ENCODE results near the gene HES5.
A peak's percentile ranks its signal among the peaks of the same experiment; 100 is the strongest.
"Not testable (repeated sequence)": the region's sequence is repeated elsewhere in the genome, so short reads cannot be mapped to it uniquely, and the experiment has no call there.

The HES5 gene

DNA sequence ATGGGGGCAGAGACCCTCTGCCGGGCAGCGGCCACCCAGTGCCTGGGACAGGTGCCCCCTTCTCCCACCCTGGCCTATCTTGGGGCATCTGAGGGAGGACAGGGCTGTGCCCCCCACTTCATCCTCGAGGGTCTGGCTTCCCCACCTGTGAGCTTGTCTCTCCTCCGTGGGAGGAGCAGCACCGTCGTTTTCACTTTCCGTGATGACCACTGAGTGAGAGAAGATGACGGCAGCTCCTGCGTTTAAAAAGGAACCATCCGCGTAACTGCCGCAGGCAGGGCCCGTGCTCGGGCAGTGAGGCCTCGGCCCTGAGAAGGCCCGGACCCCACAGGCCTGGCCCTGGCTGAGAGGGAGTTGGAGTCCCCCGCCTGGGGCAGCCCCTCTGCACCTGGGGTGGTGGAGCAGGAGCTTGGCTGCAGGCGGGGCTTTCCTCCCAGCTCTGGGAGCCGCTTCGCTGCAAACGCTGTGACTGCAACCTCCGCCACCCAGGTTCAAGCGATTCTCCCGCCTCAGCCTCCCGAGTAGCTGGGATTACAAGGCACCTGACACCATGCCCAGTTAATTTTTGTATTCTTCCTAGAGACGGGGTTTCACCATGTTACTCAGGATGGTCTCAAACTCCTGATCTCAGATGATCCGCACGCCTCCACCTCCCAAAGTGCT is 19.4 kb upstream of the HES5 start:
- H3K4me3 ChIP-seq (ENCODE audit: low read depth, low read length); DNase-seq (ENCODE audit: low read depth): not testable (repeated sequence)

DNA sequence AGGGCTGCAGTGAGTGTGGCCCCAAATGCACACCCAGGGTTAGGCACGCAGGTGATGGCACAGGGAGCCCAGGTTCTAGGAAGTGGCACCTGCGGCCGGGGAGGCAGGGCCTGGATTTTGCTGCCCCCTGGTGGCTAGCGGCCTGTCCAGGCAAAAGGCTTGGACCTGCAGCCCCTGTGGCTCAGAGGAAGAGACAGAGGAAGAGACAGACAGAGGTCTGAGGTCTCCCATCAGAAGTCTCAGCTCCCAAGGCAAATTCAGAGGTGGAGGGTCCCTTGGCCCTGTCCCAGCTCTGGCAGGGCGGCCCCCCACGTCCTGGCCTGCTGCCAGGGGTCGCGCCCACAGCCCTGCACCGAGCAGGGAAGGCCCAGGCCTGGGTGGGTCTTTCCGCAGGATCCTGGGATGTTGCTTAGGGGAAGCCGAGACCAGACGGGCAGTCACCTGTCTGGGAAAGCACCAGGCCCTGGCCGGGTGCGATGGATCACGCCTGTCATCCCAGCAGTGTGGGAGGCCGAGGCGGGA is 18.1 kb upstream of the HES5 start:
- H3K4me3 ChIP-seq (ENCODE audit: low read depth, low read length): no peak overlapping the region

DNA sequence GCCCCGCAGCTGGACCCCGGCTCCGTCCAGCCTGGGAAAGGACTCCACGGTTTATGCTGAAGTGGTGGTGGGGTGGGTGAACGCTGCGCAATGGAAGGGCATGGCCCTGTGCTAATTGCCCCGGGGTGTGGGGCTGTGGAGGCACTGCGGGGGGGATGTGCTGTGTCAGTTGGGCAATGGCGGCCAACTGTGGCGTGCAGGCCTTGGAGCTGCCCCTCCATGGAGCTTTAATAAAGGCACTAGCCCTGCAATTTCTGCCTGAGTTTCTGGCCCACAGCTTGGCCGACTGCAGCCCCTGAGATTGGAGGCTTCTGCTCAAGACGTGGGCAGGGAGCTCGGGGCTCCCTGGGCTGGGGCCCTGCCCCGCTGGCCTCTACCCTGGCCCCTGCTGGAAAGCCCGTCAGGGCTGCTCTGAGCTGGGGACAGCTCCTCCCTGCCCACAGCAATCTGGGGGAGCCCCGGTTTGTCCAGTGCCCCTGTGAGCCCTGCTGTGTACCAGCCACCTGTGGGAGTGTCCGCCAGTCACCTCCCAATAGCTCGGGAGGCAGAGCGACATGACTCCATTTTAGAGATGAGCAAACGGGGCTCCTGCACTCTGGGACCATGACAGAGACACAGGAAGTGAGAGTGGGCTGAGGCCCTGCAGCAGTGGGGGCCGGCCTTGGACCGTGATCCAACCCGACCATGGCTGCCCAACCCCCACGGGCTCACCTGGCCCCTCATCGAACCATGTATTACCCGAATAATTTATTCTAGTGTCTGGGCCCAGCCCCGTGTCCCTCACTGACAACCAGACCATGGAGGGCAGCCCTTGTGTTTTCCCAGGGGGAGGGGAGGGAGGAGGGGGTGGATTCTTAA is 17.4 kb upstream of the HES5 start:
- peak overlapping the region; percentile 45 for H3K4me3 ChIP-seq (ENCODE audit: low read depth, low read length)
- DNase-seq (ENCODE audit: low read depth): no peak

More for the DNA sequence above, 18.1 kb upstream of the HES5 start:
- DNase-seq (ENCODE audit: low read depth): no peak

DNA sequence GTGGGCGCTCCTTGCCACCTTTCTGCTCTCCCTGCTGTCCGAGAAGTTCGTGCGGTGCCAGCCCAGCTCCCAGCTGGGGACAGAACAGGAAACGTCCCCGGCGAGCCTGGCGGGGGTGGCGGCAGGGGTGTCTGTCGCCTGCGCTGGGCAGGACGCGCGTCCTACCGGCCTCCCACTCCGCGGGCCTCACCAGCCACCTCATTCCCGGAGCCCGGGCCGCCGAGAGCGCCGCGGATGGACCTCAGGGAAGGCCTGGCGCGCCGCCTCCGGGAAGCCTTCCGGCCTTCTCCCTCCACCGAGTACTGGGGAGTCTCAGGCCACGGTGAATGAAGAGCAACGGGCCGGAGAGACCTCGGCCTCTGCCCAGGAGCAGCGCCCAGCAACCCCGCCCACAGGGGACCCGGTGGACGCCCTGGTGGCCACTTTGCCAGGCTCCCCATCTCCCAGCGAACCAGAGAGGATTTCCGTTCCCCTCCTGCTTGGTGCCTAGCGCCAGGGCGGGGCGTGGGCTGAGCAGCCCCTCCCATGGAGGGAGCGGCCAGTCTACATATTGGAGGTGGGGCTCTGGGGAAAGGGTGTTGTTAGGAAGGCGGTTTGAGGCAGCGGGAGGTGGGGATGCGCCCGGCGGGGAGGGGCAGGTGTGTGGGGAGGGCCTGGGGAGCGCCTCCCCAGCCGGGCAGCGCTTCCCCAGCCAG is 16.6 kb upstream of the HES5 start:
- no peak for DNase-seq (ENCODE audit: low read depth)
- peak overlapping the region; percentile 45 for H3K4me3 ChIP-seq (ENCODE audit: low read depth, low read length)

DNA sequence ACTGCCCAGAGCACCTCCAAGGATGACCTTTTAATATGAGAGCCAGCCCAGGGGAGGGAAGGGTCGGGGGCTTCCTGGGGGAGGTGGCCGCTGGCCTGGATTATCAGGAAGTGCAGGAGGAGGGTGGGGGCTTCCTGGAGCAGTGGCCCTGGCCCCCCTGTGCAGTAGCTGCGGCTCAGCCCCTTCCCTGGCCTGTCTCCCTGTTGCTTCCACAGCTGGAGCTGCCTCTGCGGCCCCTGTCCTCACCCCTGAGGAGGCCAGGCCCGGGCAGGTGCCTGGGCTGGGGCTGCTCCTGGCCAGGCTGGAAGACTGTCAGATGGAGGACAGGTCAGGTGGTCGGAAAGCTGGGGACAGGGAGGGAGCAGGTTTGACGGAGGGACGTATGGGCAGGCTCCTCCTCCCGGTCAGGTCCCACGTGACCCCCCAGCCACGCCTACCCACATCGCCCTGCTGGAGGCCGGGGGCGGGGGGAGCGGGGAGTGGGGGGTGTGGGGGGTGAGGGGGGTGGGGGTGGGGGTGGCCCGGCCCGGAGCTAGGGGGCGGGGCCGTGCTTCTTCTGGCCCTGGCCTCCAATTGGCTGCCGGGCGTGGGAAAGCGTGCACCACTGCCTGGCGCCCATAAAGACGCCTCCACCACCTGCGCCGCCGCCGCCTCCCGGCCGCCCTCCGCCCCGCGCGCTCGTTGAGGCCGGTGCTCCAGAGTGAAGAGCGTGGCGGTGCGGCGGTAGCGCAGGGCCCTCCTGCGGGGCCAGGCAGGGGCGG is 15.9 kb upstream of the HES5 start:
- no peak for DNase-seq (ENCODE audit: low read depth)
- H3K4me3 ChIP-seq (ENCODE audit: low read depth, low read length): peak overlapping the region; percentile 45

DNA sequence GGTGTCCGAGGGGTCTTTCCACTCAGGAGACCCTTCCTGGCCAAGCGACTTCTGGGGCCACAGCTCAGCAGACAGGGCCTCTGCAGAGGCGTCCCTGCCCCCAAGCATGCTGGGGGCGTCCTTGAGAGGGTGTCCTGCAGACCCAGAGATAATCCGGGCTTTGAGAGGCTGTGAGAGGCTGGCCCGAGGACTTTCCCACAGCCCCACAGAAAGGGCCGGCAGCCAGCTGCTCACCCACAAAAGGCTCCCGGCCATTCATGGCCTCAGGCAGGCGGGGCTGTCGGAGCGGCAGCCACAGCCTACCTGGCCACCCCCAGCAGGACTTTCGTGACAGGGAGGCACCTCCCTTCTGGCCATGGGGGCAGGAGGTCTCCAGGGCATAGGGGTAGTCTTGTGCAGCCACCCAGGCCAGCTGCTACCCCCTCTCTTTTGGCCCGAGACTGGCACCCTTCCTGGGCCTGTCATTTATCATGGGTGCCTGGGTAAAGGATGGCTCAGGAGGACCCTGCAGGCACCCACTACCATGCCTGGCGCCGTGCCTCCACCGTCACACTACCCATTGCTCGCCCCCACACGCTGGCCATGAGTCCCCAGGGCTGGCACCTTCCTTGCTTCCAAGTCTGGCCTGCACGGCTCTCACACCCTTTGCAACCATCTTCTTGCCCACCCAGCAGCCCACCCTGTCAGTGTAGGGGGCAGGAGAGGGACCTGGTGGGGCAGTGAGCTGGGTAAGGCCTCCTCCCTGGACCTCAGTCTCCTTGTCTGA is 15.0 kb upstream of the HES5 start:
- no peak for DNase-seq (ENCODE audit: low read depth)
- no peak overlapping the region for H3K4me3 ChIP-seq (ENCODE audit: low read depth, low read length)

DNA sequence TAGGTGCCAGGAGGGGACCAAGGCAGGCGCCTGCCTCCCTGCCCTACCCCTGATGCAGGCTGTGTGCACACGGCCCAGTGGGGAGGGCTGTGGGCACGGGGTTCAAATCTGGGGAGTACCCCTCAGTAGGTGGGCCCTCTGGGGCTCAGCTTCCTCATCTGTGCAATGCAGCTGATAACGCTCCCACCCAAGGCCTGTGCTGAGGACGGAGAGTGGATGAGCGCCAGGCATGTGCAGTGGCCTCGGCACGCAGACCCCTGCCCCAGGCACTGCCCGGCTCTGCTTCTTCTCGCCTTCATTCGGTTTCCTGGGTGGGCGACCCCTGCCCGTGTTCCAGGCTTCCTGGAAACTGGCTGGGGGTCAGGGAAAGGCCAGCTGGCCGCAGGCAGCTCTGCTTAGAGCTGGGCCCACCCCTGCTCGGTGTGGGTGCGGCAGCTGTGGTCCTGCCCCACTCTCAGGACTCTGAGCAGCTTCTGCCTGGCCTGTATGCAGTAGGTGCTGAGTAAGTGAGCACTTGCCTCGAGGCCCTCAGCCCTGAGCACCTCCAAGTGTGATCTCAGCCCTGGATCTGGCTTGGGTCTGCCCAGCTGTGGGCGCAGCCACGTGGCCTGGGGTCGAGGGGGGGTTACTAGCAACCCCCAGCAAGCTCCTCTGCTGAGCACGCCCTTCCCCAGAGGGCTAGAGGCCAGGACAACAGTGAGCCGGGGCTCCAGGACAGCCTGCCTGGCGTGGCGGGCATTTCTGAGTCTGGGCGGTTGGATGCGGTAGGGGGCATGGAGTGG is 14.2 kb upstream of the HES5 start:
- DNase-seq (ENCODE audit: low read depth): no peak
- no peak overlapping the region for H3K4me3 ChIP-seq (ENCODE audit: low read depth, low read length)

DNA sequence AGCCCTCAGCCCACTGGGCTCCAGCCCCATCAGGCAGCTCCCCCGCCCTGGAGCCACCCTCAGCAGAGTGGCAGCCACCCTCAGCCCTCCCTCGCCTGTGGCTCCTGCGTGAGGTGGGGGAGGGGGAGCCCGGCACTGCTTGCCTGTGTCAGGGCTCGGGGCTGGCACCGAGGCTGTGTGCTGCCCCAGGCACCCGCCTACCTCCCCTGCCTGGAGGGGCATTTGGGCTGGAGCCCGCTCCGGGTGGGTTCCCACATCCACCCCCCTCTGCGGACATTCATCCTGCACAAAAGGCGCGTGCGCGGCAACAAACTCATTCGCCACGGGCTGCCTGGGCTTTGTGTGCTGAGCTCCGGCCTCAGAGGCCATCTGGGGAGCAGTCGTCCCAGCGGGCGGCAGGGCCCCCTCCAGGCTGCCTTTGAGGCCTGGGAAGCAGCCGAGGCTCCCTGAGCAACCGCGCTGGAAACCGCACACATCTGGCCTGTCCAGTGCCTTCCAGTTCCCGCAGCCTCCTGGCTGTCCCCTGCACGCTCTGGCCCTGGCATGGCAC is 13.6 kb upstream of the HES5 start:
- H3K4me3 ChIP-seq (ENCODE audit: low read depth, low read length): no peak overlapping the region

DNA sequence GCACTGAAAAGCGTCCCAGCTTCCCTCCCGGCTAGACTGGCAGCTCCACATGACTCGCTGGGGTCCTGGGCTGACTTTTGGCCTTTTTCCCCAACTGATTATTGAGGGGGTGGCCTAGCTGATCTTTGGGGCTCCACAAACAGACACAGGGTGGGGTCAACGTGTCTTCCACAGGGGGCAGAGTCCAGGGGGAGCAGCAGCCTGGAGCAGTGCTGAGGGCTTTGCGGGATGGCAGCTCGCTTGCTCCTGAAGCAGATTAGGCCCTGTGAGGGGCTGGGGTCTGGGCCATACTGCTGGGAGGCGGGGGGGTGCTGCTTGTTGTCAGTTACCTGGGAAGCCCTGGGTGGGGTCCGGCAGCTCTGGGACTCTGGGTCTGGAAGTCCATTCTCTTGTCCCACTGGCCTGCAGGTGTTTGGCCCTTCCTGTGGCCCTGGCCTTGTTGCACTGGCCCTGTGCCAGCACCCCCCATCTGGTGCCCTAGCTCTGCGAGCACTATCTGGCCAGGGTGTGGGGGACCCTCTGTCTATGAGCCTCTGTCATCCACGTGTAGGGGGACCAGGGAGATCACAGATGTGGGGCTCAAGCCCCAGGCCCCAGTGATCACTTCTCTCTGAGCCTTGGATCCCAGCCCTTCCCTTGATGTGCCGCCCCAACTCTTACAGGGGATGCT is 12.3 kb upstream of the HES5 start:
- DNase-seq (ENCODE audit: low read depth): no peak
- H3K4me3 ChIP-seq (ENCODE audit: low read depth, low read length): no peak overlapping the region

More for the DNA sequence above, 13.6 kb upstream of the HES5 start:
- no peak for DNase-seq (ENCODE audit: low read depth)

DNA sequence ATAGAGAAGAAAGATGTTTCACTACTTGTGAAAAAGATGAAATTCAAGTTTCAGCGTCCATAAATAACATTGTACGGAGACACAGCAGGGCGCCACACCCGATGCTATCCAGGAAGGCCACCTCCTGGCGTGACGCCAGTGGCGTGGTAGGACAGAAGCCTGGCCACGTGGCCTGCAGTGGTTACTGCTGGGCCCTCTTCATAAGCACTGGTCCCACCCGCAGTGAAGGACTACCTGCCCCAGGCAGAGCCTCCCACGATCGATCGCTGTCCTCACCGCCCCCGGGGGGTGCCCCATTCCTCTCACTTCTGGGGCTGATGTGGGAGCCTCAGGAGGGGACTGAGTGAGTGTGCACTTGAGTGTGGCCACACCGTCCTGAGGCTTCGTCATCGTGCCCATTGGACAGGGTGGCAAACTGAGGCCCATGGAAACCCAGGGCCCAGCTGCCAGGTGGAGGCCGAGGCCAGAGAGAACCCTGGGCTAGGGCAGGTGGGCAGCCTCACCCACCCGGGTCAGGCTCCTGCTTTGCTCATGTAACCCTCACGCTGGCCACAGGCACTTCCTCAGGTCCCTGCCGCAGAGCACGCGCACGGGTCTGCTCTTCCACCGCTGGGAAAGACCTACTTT is 11.7 kb upstream of the HES5 start:
- no peak overlapping the region for H3K4me3 ChIP-seq (ENCODE audit: low read depth, low read length)
- DNase-seq (ENCODE audit: low read depth): no peak

DNA sequence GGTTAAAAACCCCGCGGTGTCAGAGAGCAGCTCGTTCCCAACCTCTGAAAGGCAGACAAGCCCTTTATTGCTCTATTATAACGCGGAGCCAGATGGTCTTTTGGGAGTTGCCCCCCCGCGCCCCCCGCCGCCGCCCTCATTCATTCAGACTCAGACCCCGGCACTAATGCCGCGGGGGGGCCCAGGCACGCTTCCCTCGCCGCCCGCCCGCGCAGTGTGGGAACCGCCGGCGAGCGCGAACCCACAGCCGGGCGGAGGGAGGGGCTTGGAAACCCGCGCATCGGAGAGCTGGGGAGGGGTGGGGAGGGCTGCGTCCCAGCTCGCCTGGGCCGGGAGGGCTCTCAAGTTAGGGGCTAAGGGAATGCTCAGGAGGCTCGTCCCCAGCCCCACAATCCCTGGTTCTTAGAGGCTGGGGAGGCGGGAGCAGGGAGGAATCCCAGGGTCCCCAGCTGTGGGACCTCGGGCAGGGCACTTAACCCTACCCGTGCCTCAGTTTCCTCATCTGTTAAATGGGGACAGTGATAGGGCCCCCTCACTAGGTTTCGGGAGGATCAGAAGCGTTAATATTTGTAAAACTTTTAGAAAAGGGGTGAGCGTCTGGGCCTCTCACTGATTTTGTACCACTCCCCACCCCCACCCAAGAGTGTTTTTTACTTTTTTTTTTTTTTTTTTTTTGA is 10.9 kb upstream of the HES5 start:
- no peak for DNase-seq (ENCODE audit: low read depth)
- H3K4me3 ChIP-seq (ENCODE audit: low read depth, low read length): no peak overlapping the region

DNA sequence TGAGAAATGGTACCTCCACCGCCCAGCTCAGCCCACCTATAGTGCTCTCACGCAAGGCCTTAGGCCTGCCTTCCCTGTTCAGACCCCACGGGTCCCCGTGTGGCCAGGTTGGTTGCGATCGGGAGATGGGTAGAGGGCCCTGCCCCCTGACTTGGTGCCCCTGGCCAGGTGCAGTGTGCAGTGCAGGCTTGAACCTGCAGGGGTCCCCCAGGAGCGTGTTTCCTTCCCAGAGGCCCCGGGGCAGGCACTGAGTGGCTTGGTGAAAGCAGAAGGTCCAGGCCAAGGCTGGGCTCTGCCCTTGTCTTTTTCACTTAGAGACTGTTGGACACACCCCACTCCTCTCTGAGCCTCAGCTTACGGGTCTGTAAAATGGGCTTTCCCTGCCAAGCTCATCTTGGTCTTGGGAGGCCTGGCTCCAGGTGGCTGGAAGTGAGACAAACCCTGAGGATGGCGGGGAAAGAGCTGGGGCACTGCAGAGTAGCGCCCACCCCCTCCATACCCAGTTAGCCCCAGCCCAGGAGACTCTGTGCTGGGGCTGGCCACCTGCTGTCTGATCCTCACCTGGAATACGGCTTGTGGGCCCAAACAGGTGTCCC is 9.3 kb upstream of the HES5 start:
- H3K4me3 ChIP-seq (ENCODE audit: low read depth, low read length): no peak overlapping the region
- DNase-seq (ENCODE audit: low read depth): no peak

DNA sequence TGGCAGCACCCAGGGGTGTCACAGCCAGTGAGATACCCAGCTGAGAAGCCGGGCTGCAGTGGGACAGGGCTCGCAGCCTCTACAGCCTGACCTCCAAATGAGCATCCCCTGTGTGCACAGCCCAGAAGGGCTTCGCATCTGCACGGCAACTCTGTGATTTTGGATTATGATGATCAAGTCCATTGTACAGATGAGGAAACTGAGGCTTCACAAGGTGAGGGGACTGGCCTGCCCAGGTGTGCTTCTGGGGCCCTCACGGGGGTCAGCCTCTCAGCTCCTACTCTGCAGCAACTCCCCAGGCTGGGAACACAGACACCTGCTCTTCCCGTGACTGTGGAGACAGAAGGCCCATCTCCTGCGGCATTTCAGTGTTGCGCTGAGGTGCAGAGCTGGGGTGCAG is 8.8 kb upstream of the HES5 start:
- H3K4me3 ChIP-seq (ENCODE audit: low read depth, low read length): no peak overlapping the region
- DNase-seq (ENCODE audit: low read depth): no peak

DNA sequence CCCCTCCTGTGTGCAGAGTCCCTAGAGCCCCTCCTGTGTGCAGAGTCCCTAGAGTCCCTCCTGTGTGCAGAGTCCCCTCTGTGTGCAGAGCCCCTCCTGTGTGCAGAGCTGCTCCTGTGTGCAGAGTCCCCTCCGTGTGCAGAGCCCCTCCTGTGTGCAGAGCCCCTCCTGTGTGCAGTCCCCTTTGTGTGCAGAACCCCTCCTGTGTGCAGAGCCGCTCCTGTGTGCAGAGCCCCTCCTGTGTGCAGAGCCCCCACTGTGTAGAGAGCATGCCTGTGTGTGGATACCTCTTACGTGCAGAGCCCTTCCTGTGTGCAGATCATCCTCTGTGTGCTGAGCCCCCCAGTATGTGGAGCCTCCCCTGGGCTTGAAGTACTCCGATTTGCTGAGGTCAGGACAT is 8.3 kb upstream of the HES5 start:
- DNase-seq (ENCODE audit: low read depth): no peak

DNA sequence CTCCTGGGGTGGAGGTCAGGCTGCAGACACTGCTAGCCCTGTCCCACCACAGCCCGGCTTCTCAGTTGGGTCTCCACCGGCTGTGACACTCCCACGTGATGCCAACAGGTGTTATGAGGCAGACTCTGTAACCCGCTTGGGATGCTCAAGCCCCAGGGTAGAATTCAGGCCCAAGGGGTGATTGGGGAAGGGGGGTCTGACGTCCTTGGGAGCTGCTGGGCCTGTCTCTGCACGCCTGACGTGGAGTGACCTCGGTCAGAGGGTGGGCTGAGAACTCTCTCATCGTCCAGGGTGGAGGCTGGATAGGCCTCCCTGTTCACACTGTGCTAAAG is 7.7 kb upstream of the HES5 start:
- no peak overlapping the region for H3K4me3 ChIP-seq (ENCODE audit: low read depth, low read length)
- DNase-seq (ENCODE audit: low read depth): no peak

More for the DNA sequence above, 8.3 kb upstream of the HES5 start:
- H3K4me3 ChIP-seq (ENCODE audit: low read depth, low read length): no peak overlapping the region

DNA sequence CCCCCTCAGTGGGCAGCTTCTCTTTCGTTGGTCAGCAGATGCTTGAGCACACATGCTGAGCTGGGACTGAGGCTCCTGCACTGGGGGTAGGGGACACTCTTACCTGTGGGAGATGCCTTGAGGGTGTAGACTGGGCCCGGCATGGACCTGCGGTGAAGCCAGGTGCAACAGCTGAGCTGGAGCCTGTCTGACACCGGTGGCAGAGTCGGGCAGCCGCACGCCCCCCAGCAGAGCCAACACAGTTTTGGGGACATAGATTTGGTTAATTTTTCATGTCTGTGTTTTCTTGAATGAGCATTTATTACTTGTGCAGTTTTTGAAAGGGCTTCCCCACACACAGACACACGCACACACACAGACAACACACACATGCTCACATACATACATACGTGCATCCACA is 5.9 kb upstream of the HES5 start:
- no peak overlapping the region for H3K4me3 ChIP-seq (ENCODE audit: low read depth, low read length)
- no peak for DNase-seq (ENCODE audit: low read depth)

All from skeletal muscle cell (primary cell).